Fibroblast of lung (primary cell): Measurements from ENCODE around the gene INTS1. TPM values are rescaled to one million over a fixed set of nuclear protein-coding genes. Genes with fewer than 3 reads are reported as not detected.
"Not testable (repeated sequence)": the region's sequence is repeated elsewhere in the genome, so short reads cannot be mapped to it uniquely, and the experiment has no call there.

ENCODE experiments used
- DNase-seq, 2 donors: peaks; one replicate each; pipeline versions ENCODE4 v3.0.0 to v3.0.0-alpha.2; 2010; ENCODE audit warnings: low read depth in 2 of 2
- H2AFZ ChIP-seq: 2 replicates; pipeline ENCODE4 v1.5.1; 2012; ENCODE audit warnings: low read length, control low read depth, inconsistent platforms
- H3K27ac ChIP-seq: 2 replicates; pipeline ENCODE4 v1.5.1; 2011; ENCODE audit warnings: low read length, control low read depth; ENCODE audit not compliant: insufficient read depth
- H3K27me3 ChIP-seq: 2 replicates; pipeline ENCODE4 v1.5.1; 2011; ENCODE audit warnings: mild to moderate bottlenecking, low read length; ENCODE audit not compliant: control insufficient read depth, insufficient read depth
- H3K36me3 ChIP-seq: 2 replicates; pipeline ENCODE4 v1.5.1; 2011; ENCODE audit warnings: low read length; ENCODE audit not compliant: control insufficient read depth, insufficient read depth
- H3K4me1 ChIP-seq: 2 replicates; pipeline ENCODE4 v1.5.1; 2011; ENCODE audit warnings: low read length; ENCODE audit not compliant: control insufficient read depth, insufficient read depth; ENCODE audit errors: extremely low read depth
- H3K4me2 ChIP-seq: 2 replicates; pipeline ENCODE4 v1.5.1; 2011; ENCODE audit warnings: low read length, control low read depth; ENCODE audit not compliant: insufficient read depth; ENCODE audit errors: extremely low read depth
- H3K4me3 ChIP-seq, 4 experiments: fragments of 200-600 bp in 1 of 4; sonication (generic) in 1 of 4; replicated peaks in 1 of 4; 2 replicates each; pipeline ENCODE4 v1.5.1; 2011 to 2016; ENCODE audit warnings: low read length in 4 of 4, low read depth in 3 of 4, mild to moderate bottlenecking in 3 of 4, control low read depth in 2 of 4, inconsistent platforms in 1 of 4, mixed read lengths in 1 of 4; ENCODE audit not compliant: insufficient read depth in 1 of 4; ENCODE audit errors: control extremely low read depth in 1 of 4
- H3K79me2 ChIP-seq: 2 replicates; pipeline ENCODE4 v1.5.1; 2012; ENCODE audit warnings: mild to moderate bottlenecking, low read length, inconsistent platforms; ENCODE audit not compliant: control insufficient read depth, insufficient read depth
- H3K9ac ChIP-seq: 2 replicates; pipeline ENCODE4 v1.5.1; 2011; ENCODE audit warnings: mild to moderate bottlenecking, low read length, control low read depth; ENCODE audit not compliant: insufficient read depth
- H3K9me3 ChIP-seq: 2 replicates; pipeline ENCODE4 v1.5.1; 2012; ENCODE audit warnings: low read depth, low read length; ENCODE audit not compliant: control insufficient read depth, insufficient read depth
- H4K20me1 ChIP-seq: 2 replicates; pipeline ENCODE4 v1.5.1; 2011; ENCODE audit warnings: low read length; ENCODE audit not compliant: control insufficient read depth, insufficient read depth; ENCODE audit errors: extremely low read depth
- CTCF ChIP-seq, 2 donors: IDR thresholded peaks in 1 of 2; conservative IDR thresholded peaks in 1 of 2; 1 replicate in 1 of 2; 2 replicates in 1 of 2; pipeline ENCODE4 v1.5.1; 2011 to 2012; ENCODE audit warnings: low read length in 2 of 2, control low read depth in 1 of 2, inconsistent platforms in 1 of 2, low read depth in 1 of 2, mild to moderate bottlenecking in 1 of 2
- EZH2 ChIP-seq: IDR thresholded peaks from 2 replicates; pipeline ENCODE4 v1.5.1; 2012; ENCODE audit warnings: low read length, control low read depth, mild to moderate bottlenecking; ENCODE audit errors: missing control alignments
- polyA plus RNA-seq, 2 donors: library from polyadenylated mRNA; depleted of rRNA in 1 of 2; stranded (reverse) in 1 of 2; unstranded in 1 of 2; fragments of >200 nt; gene quantifications; 2 replicates each; pipeline ENCODE4 v1.2.1, GENCODE V29; 2011 to 2012; ENCODE audit warnings: missing spikeins in 1 of 2
- total RNA-seq: library from RNA; depleted of rRNA; stranded (reverse); fragments of >200 nt; gene quantifications from 2 replicates; pipeline ENCODE4 v1.2.1, GENCODE V29; 2014

INTS1 gene
- total and polyA plus RNA-seq, 2 donors (not counting 1 experiment from before 2014, with no cell fraction given): 7.1 to 35.5 TPM

- no peaks in the 10 kb centered on the region for H3K9me3 ChIP-seq
- DNase-seq: no peak
- no peaks in the 10 kb centered on the region for H3K79me2 ChIP-seq
- H3K9ac ChIP-seq: no peak overlapping the region
- H3K4me3 ChIP-seq: no peak overlapping the region
- H2AFZ ChIP-seq: no peak overlapping the region
- TF ChIP-seq EZH2 (no peak), CTCF (conservative IDR thresholded peaks at IDR 0.05 in 1 of 2, IDR thresholded peaks at IDR 0.05 in 1 of 2; ENCODE audit: low read depth in 1 of 2, low read length in 2 of 2) (no peak)
- no peak overlapping the region for H3K4me2 ChIP-seq
- H3K27me3 ChIP-seq: no peaks in the 10 kb centered on the region
- H3K36me3 ChIP-seq: peaks cover 28% of the 10 kb centered on the region
- H4K20me1 ChIP-seq: no peaks in the 10 kb centered on the region
- H3K27ac ChIP-seq: no peak overlapping the region
- H3K4me1 ChIP-seq: peaks cover 2% of the 10 kb centered on the region
These were observed 59.3 kb downstream of the INTS1 start for GRCh38 chr7:1444925-1445322.

- Histone ChIP-seq H3K9ac (no peak overlapping the region), H4K20me1 (no peaks in the 10 kb centered on the region), H3K36me3 (peaks cover 28% of the 10 kb centered on the region), H3K4me3 (no peak overlapping the region), H2AFZ (no peak overlapping the region), H3K4me2 (no peak overlapping the region), H3K27ac (no peak overlapping the region), H3K9me3 (no peaks in the 10 kb centered on the region), H3K4me1 (peaks cover 2% of the 10 kb centered on the region), H3K79me2 (no peaks in the 10 kb centered on the region), H3K27me3 (no peaks in the 10 kb centered on the region)
- TF ChIP-seq CTCF (conservative IDR thresholded peaks at IDR 0.05 in 1 of 2, IDR thresholded peaks at IDR 0.05 in 1 of 2; ENCODE audit: low read depth in 1 of 2, low read length in 2 of 2) (no peak), EZH2 (no peak)
- DNase-seq: no peak
These were observed 59.8 kb downstream of the INTS1 start for GRCh38 chr7:1444214-1444924.

- H3K9ac ChIP-seq, H2AFZ ChIP-seq, DNase-seq, H3K4me1 ChIP-seq, H3K4me2 ChIP-seq, H4K20me1 ChIP-seq, H3K9me3 ChIP-seq, H3K27me3 ChIP-seq, H3K4me3 ChIP-seq, H3K27ac ChIP-seq, H3K79me2 ChIP-seq: not testable (repeated sequence)
- peaks cover 30% of the 10 kb centered on the region for H3K36me3 ChIP-seq
These were observed 60.5 kb downstream of the INTS1 start for GRCh38 chr7:1443587-1444200.
